Superior temporal gyrus (tissue), 1 donor: ENCODE data around the gene MIB1.

Source experiments
- DNase-seq: peaks from one replicate; pipeline ENCODE4 v3.0.0-alpha.2; 2016; ENCODE audit errors: extremely low spot score

MIB1 gene

GRCh38 chr18:21815101-21815500 is 74.5 kb downstream of the MIB1 start:
- DNase-seq = no peak

GRCh38 chr18:21820033-21820810 is 79.6 kb downstream of the MIB1 start:
- DNase-seq = no peak

- no peak for DNase-seq
Observed at GRCh38 chr18:21820811-21821143, 80.2 kb downstream of the MIB1 start.

- DNase-seq = no peak
Observed at GRCh38 chr18:21823848-21824247, 83.3 kb downstream of the MIB1 start.

- no peak for DNase-seq
Observed at GRCh38 chr18:21826196-21826595, 85.6 kb downstream of the MIB1 start.

GRCh38 chr18:21826641-21827302 is 86.2 kb downstream of the MIB1 start:
- no peak for DNase-seq

GRCh38 chr18:21830532-21830931 is 89.9 kb downstream of the MIB1 start:
- peak; percentile 41 for DNase-seq

GRCh38 chr18:21831413-21831831 is 90.8 kb downstream of the MIB1 start:
- peak; percentile 76 for DNase-seq

- DNase-seq = no peak
Observed at GRCh38 chr18:21833604-21834298, 93.2 kb downstream of the MIB1 start.

GRCh38 chr18:21834299-21834660 is 93.7 kb downstream of the MIB1 start:
- DNase-seq = no peak

- DNase-seq = no peak
Observed at GRCh38 chr18:21841570-21841969, 101.0 kb downstream of the MIB1 start.

GRCh38 chr18:21843341-21843740 is 102.7 kb downstream of the MIB1 start:
- DNase-seq = no peak

GRCh38 chr18:21851327-21851961 is 110.9 kb downstream of the MIB1 start:
- DNase-seq = peak; percentile 71

GRCh38 chr18:21853016-21853415 is 112.4 kb downstream of the MIB1 start:
- DNase-seq = no peak

GRCh38 chr18:21853775-21854552 is 113.4 kb downstream of the MIB1 start:
- no peak for DNase-seq

GRCh38 chr18:21855432-21855831 is 114.8 kb downstream of the MIB1 start:
- no peak for DNase-seq

GRCh38 chr18:21857871-21858270 is 117.3 kb downstream of the MIB1 start:
- no peak for DNase-seq

GRCh38 chr18:21858544-21858943 is 118.0 kb downstream of the MIB1 start:
- DNase-seq = no peak

- DNase-seq = no peak
Observed at GRCh38 chr18:21864386-21864785, 123.8 kb downstream of the MIB1 start.

- DNase-seq = no peak
Observed at GRCh38 chr18:21865043-21865442, 124.5 kb downstream of the MIB1 start.

- DNase-seq = no peak
Observed at GRCh38 chr18:21868770-21869169, 128.2 kb downstream of the MIB1 start.

GRCh38 chr18:21889570-21889969 is 149.0 kb downstream of the MIB1 start:
- no peak for DNase-seq
